ENCODE data around the gene COMMD7.
A peak's percentile ranks its signal among the peaks of the same experiment; 100 is the strongest.

The COMMD7 gene

GRCh38 chr20:32687180-32687532 lies 56.1 kb downstream of the COMMD7 start:
- H3K4me3 ChIP-seq (ENCODE audit: low read length) = no peak overlapping the region
- TF ChIP-seq CTCF (IDR thresholded peaks at IDR 0.05; ENCODE audit: insufficient read depth, low read depth, low read length, missing control alignments) = no peak
- no peak for DNase-seq (ENCODE audit: low read depth)

GRCh38 chr20:32686530-32687179 lies 56.6 kb downstream of the COMMD7 start:
- DNase-seq (ENCODE audit: low read depth) = no peak
- H3K4me3 ChIP-seq (ENCODE audit: low read length) = no peak overlapping the region
- TF ChIP-seq CTCF (IDR thresholded peaks at IDR 0.05; ENCODE audit: insufficient read depth, low read depth, low read length, missing control alignments) = no peak

GRCh38 chr20:32685541-32686529 lies 57.4 kb downstream of the COMMD7 start:
- DNase-seq (ENCODE audit: low read depth) = peak; percentile 88
- no peak for TF ChIP-seq CTCF (IDR thresholded peaks at IDR 0.05; ENCODE audit: insufficient read depth, low read depth, low read length, missing control alignments)
- H3K4me3 ChIP-seq (ENCODE audit: low read length) = no peak overlapping the region

- DNase-seq (ENCODE audit: low read depth) = no peak
- TF ChIP-seq CTCF (IDR thresholded peaks at IDR 0.05; ENCODE audit: insufficient read depth, low read depth, low read length, missing control alignments) = no peak
- no peak overlapping the region for H3K4me3 ChIP-seq (ENCODE audit: low read length)
Observed at GRCh38 chr20:32682508-32682987, 60.7 kb downstream of the COMMD7 start.

GRCh38 chr20:32681175-32682084 lies 61.8 kb downstream of the COMMD7 start:
- no peak overlapping the region for H3K4me3 ChIP-seq (ENCODE audit: low read length)
- TF ChIP-seq CTCF (IDR thresholded peaks at IDR 0.05; ENCODE audit: insufficient read depth, low read depth, low read length, missing control alignments) = no peak
- DNase-seq (ENCODE audit: low read depth) = peak; percentile 88

GRCh38 chr20:32680544-32681174 lies 62.6 kb downstream of the COMMD7 start:
- no peak for DNase-seq (ENCODE audit: low read depth)
- H3K4me3 ChIP-seq (ENCODE audit: low read length) = no peak overlapping the region
- no peak for TF ChIP-seq CTCF (IDR thresholded peaks at IDR 0.05; ENCODE audit: insufficient read depth, low read depth, low read length, missing control alignments)

Measured in epithelial cell of esophagus (primary cell).